ENCODE results near the gene ATP1A1. TPM values are rescaled to one million over a fixed set of nuclear protein-coding genes. Genes with fewer than 3 reads are reported as not detected.

The ATP1A1 gene
- total RNA-seq, 1 donor from 2014 or later: 219 TPM

DNA sequence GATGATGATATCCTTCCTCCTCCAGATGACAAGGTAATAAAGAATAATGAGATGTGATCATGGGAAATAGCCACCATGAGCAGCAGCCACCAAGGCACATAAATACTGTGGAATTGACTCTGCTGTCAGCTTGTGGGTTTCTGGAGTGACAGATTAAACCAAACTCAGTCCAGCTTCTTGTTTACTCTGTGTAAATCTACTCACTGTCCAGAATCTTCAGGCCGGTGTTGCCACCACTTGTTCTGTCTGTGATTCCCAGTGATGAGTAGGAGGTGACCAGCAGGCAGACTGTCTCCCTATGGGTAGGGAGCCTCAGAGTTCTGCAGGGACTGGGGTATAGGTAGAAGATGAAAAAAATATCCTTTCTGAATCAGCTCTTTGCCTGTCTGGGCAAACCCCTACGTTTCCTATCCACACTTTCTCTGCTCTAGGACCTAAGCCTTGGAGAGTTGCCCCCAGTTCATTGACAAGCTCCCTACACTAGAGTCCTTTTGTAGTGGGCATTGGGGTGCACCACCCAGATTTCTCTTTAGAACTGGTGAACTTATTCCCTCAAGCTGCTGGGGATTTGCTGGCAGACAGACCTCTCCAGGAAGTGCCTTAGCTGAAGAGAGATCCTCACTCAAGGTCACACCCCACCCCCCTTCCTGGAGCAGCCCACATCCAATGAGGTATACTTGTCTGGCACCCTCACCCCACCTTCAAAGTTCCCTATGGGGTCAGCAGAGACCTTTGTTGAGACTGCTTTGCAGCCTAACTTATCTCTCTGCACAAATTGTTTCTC is 47.6 kb downstream of the ATP1A1 start:
- peaks cover 19% of the 10 kb centered on the region for H3K4me1 Mint-ChIP-seq

GRCh38 chr1:116424438-116424837 is 51.4 kb downstream of the ATP1A1 start:
- H3K27ac Mint-ChIP-seq: no peak overlapping the region
- no peak for TF ChIP-seq CTCF (IDR thresholded peaks at IDR 0.05; ENCODE audit: unreplicated experiment)
- DNase-seq (ENCODE audit: low spot score in 2 of 2, unreplicated experiment in 2 of 2): no peak
- H3K4me1 Mint-ChIP-seq: no peaks in the 10 kb centered on the region
- H3K4me3 Mint-ChIP-seq: no peak overlapping the region
- no peaks in the 10 kb centered on the region for H3K27me3 Mint-ChIP-seq (ENCODE audit: low read depth)
- no peaks in the 10 kb centered on the region for H3K9me3 Mint-ChIP-seq
- H3K36me3 Mint-ChIP-seq: no peaks in the 10 kb centered on the region

More for the DNA sequence above, 47.6 kb downstream of the ATP1A1 start:
- DNase-seq (ENCODE audit: low spot score in 2 of 2, unreplicated experiment in 2 of 2): no peak
- Mint-ChIP-seq H3K4me3 (no peak overlapping the region), H3K9me3 (no peaks in the 10 kb centered on the region), H3K27ac (no peak overlapping the region), H3K27me3 (ENCODE audit: low read depth) (no peaks in the 10 kb centered on the region), H3K36me3 (no peaks in the 10 kb centered on the region)
- no peak for TF ChIP-seq CTCF (IDR thresholded peaks at IDR 0.05; ENCODE audit: unreplicated experiment)

DNA sequence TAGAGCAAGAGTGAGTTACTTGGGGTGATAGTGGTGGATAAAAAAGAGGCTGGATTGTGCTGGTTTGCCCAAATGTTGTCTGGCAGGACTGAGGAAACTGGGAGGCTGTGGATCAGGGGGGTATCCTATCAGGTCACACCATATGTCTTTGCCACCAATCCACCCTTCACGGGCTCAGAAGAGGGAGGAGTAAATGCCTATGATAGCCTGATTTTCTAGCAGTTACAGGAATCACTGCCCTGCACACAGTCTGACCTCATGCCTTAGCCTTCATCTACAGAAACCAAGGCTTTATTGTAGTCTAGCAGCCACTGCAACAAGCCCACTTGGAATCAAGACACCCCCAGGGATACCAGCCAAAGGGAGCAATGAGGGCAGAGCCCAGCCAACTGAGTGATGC is 51.8 kb downstream of the ATP1A1 start:
- no peak for DNase-seq (ENCODE audit: low spot score in 2 of 2, unreplicated experiment in 2 of 2)
- Mint-ChIP-seq H3K36me3 (no peaks in the 10 kb centered on the region), H3K27ac (no peak overlapping the region), H3K4me1 (no peaks in the 10 kb centered on the region), H3K9me3 (no peaks in the 10 kb centered on the region), H3K27me3 (ENCODE audit: low read depth) (no peaks in the 10 kb centered on the region), H3K4me3 (no peak overlapping the region)
- no peak for TF ChIP-seq CTCF (IDR thresholded peaks at IDR 0.05; ENCODE audit: unreplicated experiment)

GRCh38 chr1:116425987-116426386 is 52.9 kb downstream of the ATP1A1 start:
- H3K4me3 Mint-ChIP-seq: no peak overlapping the region
- no peaks in the 10 kb centered on the region for H3K4me1 Mint-ChIP-seq
- TF ChIP-seq CTCF (IDR thresholded peaks at IDR 0.05; ENCODE audit: unreplicated experiment): no peak
- DNase-seq (ENCODE audit: low spot score in 2 of 2, unreplicated experiment in 2 of 2): no peak
- H3K36me3 Mint-ChIP-seq: no peaks in the 10 kb centered on the region
- H3K9me3 Mint-ChIP-seq: no peaks in the 10 kb centered on the region
- no peak overlapping the region for H3K27ac Mint-ChIP-seq
- no peaks in the 10 kb centered on the region for H3K27me3 Mint-ChIP-seq (ENCODE audit: low read depth)

- Mint-ChIP-seq H3K4me1 (no peaks in the 10 kb centered on the region), H3K9me3 (no peaks in the 10 kb centered on the region), H3K4me3 (no peak overlapping the region), H3K27ac (no peak overlapping the region), H3K27me3 (ENCODE audit: low read depth) (no peaks in the 10 kb centered on the region), H3K36me3 (no peaks in the 10 kb centered on the region)
- TF ChIP-seq CTCF (IDR thresholded peaks at IDR 0.05; ENCODE audit: unreplicated experiment): no peak
- DNase-seq (ENCODE audit: low spot score in 2 of 2, unreplicated experiment in 2 of 2): no peak
These were observed 53.4 kb downstream of the ATP1A1 start for GRCh38 chr1:116426401-116426800.

Measured in mesothelial cell of epicardium (in vitro differentiated cells).